Kidney epithelial cell (primary cell): ENCODE measurements around the gene PROCR. TPM values are rescaled to one million over a fixed set of nuclear protein-coding genes. Genes with fewer than 3 reads are reported as not detected.
"Not testable (repeated sequence)": the region's sequence is repeated elsewhere in the genome, so short reads cannot be mapped to it uniquely, and the experiment has no call there.

Source experiments
- DNase-seq: peaks from one replicate; pipeline ENCODE4 v3.0.0-alpha.2; 2010; ENCODE audit warnings: low read depth
- H3K27me3 ChIP-seq: 2 replicates; pipeline ENCODE4 v1.6.0; 2011; ENCODE audit warnings: low read length; ENCODE audit not compliant: control insufficient read depth, insufficient read depth
- H3K36me3 ChIP-seq: 2 replicates; pipeline ENCODE4 v1.5.1; 2011; ENCODE audit warnings: low read length; ENCODE audit not compliant: control insufficient read depth, insufficient read depth
- H3K4me3 ChIP-seq: 2 replicates; pipeline ENCODE4 v1.5.1; 2011; ENCODE audit warnings: low read depth, mild to moderate bottlenecking, control low read depth, low read length
- total RNA-seq: library from RNA; depleted of rRNA; stranded (reverse); fragments of >200 nt; gene quantifications from 2 replicates; pipeline ENCODE4 v1.2.3, GENCODE V29; 2015
- TF ChIP-seq, protein P1 (sequence below): IDR thresholded peaks from 2 replicates; pipeline ENCODE4 v1.5.1; 2011; ENCODE audit warnings: mild to moderate bottlenecking, moderate library complexity, low read length, control low read depth, inconsistent platforms; ENCODE audit not compliant: insufficient read depth, poor library complexity, severe bottlenecking

Gene PROCR
- total RNA-seq, 1 donor from 2014 or later = 15.6 TPM

DNA sequence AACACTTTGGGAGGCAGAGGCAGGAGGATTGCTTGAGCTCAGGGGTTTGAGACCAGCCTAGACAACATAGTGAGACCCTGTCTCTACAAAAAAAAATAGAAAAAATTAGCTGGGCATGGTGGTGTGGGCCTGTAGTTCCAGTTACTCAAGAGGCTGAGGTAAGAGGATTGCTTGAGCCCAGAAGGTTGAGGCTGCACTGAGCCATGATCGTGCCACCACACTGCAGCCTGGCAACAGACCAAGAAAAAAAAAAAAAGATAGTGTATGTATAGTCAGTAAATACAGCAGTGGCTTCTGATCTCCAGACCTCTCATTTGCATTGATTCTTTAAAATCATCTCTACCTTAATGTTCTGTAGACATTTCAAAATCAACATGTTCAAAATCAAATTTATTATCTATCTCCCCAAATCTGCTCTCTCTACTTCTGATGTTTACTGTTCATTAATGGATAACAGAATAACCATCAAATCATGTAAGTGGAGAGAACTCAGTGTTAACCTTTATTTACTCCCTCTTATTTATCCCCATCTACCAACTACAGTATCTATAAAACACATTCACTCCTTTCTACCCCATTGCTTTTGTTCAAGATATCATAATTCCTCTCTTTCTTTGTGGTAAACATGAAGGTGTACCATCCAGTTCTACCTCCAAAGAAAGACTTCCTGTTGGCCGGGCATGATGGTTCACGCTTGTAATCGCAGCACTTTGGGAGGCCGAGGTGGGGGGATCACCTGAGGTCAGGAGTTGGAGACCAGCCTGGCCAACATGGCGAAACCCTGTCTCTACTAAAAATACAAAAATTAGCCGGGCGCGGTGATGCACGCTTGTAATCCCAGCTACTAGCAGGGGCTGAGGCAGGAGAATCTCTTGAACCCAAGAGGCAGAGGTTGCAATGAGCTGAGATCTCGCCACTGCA is 7.7 kb downstream of the PROCR start:
- H3K4me3 ChIP-seq = no peak overlapping the region
- no peak for DNase-seq
- TF ChIP-seq, protein P1, sequence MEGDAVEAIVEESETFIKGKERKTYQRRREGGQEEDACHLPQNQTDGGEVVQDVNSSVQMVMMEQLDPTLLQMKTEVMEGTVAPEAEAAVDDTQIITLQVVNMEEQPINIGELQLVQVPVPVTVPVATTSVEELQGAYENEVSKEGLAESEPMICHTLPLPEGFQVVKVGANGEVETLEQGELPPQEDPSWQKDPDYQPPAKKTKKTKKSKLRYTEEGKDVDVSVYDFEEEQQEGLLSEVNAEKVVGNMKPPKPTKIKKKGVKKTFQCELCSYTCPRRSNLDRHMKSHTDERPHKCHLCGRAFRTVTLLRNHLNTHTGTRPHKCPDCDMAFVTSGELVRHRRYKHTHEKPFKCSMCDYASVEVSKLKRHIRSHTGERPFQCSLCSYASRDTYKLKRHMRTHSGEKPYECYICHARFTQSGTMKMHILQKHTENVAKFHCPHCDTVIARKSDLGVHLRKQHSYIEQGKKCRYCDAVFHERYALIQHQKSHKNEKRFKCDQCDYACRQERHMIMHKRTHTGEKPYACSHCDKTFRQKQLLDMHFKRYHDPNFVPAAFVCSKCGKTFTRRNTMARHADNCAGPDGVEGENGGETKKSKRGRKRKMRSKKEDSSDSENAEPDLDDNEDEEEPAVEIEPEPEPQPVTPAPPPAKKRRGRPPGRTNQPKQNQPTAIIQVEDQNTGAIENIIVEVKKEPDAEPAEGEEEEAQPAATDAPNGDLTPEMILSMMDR = no peak
- no peaks in the 10 kb centered on the region for H3K27me3 ChIP-seq
- H3K36me3 ChIP-seq = no peaks in the 10 kb centered on the region

DNA sequence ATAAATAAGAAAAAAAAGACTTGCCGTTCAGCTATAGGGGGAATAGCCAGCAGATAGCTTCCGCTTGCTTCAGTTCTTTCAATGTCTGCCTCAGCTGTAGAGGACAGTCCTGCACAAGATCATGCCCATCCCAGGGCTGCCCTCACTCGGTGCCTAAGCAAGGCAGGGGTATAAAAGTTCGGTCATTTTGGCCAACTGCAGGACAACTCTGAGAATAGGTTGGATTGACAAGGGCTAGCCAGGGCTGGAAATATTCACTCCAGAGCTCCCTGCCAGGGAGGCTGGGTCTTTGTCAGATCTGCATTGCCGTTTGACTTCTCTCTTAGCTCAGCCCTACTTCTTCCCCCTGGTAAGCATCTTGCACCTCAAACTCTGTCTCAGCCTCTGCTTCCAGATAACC is 8.4 kb downstream of the PROCR start:
- DNase-seq = no peak
- Histone ChIP-seq H3K4me3 (no peak overlapping the region), H3K27me3 (no peaks in the 10 kb centered on the region), H3K36me3 (no peaks in the 10 kb centered on the region)
- TF ChIP-seq, protein P1 = no peak

DNA sequence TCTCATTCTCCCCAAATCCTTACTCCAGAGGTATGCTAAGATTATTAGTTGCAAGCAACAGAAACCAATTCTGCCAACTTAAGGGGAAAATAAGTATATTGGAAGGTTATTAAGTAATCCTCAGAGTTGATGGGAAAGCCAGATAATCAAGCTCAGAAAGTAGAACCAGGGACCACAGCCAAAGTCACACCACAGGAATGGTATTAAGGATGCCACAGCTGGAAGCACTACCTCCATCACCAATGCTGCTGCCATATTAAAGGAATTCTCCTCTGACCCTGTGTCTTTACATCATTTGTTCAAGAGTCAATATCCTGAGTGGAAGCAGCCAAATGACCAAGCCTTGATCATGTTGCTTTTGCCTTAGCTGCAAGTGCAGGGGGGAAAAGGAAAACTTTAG is 9.9 kb downstream of the PROCR start:
- Histone ChIP-seq H3K4me3 (no peak overlapping the region), H3K27me3 (no peaks in the 10 kb centered on the region), H3K36me3 (no peaks in the 10 kb centered on the region)
- TF ChIP-seq, protein P1 = no peak
- no peak for DNase-seq

DNA sequence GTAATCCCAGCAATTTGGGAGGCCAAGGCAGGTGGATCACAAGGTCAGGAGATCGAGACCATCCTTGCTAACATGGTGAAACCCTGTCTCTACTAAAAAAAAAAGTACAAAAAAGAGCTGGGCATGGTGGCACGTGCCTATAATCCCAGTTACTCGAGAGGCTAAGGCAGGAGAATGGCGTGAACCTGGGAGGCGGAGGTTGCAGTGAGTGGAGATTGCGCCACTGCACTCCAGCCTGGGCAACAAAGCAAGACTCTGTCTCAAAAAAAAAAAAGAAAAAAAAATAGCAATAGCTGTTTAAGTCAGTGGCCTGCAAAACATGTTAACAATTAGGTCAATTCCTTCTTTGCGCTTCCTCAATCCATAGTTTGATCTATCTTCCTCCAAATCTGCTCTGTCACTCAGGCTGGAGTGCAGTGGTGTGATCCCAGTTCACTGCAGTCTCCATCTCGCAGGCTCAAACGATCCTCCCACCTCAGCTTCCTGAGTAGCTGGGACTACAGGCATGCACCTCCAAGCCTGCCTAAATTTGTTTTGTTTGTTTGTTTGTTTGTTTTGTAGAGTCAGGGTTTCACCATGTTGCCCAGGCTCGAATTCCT is 14.9 kb downstream of the PROCR start:
- H3K27me3 ChIP-seq, H3K4me3 ChIP-seq, DNase-seq, H3K36me3 ChIP-seq: not testable (repeated sequence)

DNA sequence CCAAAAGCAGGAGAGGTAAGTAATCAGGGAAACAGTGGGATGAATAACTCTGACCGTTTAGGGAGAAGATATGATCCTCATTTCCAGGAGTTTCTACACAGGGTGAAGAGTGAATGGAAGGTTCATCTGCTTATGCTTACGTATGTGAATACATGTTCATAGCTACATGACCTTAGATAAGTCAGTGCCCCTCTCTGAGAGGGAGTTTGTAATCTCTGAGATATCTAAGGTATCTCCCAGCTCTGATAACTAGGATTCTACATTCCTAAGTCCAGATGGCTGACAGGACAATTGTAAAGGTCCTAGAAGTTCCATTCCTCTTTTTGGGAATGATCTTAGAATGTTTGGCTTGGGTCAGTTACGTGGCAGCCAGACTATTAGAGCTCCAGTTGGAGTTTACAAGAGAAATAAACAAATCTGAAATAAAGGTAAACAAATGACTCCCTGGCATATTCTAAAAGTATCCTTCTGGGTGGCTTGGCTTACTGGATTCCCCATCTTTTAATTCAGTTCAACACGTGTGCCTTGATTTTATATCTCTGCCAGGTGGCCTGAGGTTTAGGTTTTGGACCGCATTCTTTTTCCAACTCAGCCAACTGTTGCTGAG is 15.8 kb downstream of the PROCR start:
- no peaks in the 10 kb centered on the region for H3K36me3 ChIP-seq
- H3K4me3 ChIP-seq = no peak overlapping the region
- TF ChIP-seq, protein P1 = no peak
- DNase-seq = no peak
- H3K27me3 ChIP-seq = no peaks in the 10 kb centered on the region

DNA sequence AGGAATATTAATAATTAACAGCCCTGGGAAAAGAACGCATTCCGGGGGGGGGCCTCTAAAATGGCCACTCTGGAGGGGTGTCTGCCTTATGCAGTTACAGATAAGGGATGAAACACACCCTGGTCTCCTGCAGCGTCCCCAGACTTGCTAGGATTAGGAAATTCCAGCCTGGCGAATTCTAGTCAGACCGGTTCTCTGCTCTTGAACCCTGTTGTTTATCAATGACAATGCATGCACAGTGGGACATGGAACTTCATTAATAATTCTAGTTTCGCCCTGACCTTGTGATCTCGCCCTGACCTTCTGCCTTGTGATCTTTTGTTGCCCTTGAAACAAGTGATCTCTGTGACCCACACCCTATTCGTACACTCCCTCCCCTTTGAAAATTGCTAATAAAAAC is 17.4 kb downstream of the PROCR start:
- H3K4me3 ChIP-seq, DNase-seq, H3K36me3 ChIP-seq, H3K27me3 ChIP-seq: not testable (repeated sequence)

DNA sequence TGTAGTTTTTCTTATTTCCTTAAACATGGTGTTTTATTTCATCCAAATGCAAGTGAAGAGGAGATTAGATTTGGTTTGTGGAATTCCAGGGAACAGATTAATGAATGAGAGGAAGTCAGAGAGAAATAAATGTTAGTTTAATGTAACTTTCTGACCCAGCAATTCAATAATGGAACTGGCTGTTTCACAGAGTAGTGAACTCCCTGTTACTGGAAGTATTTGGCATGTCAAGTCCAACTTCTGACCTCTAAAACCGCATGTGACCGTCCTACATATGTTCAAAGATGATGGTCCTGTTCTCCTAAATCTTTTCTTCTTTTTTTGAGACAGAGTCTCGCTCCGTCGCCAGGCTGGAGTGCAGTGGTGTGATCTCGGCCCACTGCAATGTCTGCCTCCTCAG is 18.7 kb downstream of the PROCR start:
- TF ChIP-seq, protein P1 = no peak
- DNase-seq = no peak
- no peaks in the 10 kb centered on the region for H3K27me3 ChIP-seq
- H3K36me3 ChIP-seq = no peaks in the 10 kb centered on the region
- H3K4me3 ChIP-seq = no peak overlapping the region
